ENCODE measurements around the gene PSMA7.

PSMA7 gene

DNA sequence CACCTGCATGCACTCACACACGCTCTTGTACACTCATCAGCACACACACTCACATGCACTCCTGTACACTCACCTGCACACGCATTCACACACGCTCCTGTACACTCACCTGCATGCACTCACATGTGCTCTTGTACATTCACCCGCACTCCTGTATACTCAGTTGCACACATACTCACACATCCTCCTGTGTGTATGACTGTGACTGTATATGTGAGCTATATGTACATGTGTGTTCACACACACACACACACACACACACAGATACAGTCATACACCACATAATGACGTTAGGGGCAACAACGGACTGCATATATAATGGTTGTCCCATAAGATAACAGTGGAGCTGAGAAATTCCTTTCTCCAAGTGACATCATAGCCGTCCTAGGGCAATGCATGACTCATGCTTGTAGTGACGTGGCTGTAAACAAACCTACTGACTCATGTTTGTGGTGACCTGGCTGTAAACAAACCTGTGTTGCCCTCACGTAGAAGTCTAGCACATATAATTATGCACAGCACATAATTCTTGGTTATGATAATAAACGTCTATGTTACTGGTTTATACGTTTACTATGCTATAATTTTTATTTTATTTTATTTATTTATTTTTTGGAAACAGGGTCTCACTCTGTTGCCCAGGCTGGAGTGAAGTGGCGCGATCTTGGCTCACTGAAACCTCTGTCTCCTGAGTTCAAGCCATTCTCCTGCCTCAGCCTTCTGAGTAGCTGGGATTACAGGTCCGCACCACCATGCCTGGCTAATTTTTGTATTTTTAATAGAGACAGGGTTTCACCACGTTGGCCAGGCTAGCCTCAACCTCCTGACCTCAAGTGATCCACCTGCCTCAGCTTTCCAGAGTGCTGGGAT, 54.7 kb downstream of the PSMA7 start:
- TF ChIP-seq, protein P1, sequence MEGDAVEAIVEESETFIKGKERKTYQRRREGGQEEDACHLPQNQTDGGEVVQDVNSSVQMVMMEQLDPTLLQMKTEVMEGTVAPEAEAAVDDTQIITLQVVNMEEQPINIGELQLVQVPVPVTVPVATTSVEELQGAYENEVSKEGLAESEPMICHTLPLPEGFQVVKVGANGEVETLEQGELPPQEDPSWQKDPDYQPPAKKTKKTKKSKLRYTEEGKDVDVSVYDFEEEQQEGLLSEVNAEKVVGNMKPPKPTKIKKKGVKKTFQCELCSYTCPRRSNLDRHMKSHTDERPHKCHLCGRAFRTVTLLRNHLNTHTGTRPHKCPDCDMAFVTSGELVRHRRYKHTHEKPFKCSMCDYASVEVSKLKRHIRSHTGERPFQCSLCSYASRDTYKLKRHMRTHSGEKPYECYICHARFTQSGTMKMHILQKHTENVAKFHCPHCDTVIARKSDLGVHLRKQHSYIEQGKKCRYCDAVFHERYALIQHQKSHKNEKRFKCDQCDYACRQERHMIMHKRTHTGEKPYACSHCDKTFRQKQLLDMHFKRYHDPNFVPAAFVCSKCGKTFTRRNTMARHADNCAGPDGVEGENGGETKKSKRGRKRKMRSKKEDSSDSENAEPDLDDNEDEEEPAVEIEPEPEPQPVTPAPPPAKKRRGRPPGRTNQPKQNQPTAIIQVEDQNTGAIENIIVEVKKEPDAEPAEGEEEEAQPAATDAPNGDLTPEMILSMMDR (IDR thresholded peaks at IDR 0.05; ENCODE audit: control insufficient read depth, extremely low read depth, insufficient read depth): no peak
- peak; percentile 76 for DNase-seq (ENCODE audit: low read depth)

DNA sequence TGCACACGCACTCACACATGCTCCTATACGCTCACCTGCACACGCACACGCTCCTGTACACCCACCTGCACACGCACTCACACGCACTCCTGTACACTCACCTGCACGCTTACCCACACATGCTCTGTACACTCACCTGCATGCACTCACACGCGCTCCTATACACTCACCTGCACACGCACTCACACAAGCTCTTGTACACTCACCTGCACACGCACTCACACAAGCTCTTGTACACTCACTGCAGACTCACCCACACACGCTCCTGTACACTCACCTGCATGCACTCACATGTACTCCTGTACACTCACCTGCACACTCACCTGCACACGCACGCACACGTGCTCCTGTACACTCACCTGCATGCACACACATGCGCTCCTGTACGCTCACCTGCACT, 55.6 kb downstream of the PSMA7 start:
- TF ChIP-seq, protein P1 (IDR thresholded peaks at IDR 0.05; ENCODE audit: control insufficient read depth, extremely low read depth, insufficient read depth): no peak
- H3K4me3 ChIP-seq (ENCODE audit: low read depth, low read length): no peak overlapping the region
- DNase-seq (ENCODE audit: low read depth): no peak

More for the DNA sequence above, 54.7 kb downstream of the PSMA7 start:
- H3K4me3 ChIP-seq (ENCODE audit: low read depth, low read length): no peak overlapping the region

DNA sequence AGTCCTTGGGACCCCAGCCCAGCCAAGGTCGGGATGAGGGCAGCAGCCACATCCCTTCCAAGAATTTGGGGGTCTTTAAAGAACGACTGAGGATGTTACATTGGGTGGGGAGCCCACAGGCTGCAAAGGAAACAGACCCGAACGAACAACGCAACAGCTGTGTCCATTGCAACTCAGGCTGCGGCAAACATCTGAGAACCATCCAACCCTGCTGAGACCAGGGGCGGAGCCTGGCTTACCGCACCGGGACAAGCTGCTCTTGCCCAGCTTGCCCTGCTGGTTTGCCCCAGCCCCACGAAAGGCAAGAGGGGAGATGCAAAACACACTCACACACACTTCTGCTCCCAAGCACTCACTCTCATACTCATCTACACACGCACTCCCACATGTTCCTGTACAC, 56.0 kb downstream of the PSMA7 start:
- 0 out of 2 replicates have a peak overlapping the region, but pooled peaks have one; percentile 4 for H3K4me3 ChIP-seq (ENCODE audit: low read depth, low read length)
- TF ChIP-seq, protein P1 (IDR thresholded peaks at IDR 0.05; ENCODE audit: control insufficient read depth, extremely low read depth, insufficient read depth): no peak
- peak; percentile 27 for DNase-seq (ENCODE audit: low read depth)

Measured in LNCaP clone FGC (cell line).